MM.1S (cell line): ENCODE data around the gene PLEKHO1.

Experiments used
- DNase-seq: peaks from one replicate; pipeline ENCODE4 v3.0.0-alpha.2; 2015
- H2AFZ ChIP-seq: fragments of 300-600 bp; sonication (generic); 2 replicates; pipeline ENCODE4 v1.6.0; 2016; ENCODE audit warnings: antibody characterized with exemption, low read length
- H3F3A ChIP-seq: fragments of 300-600 bp; sonication (generic); 2 replicates; pipeline ENCODE4 v1.6.1; 2016; ENCODE audit warnings: mild to moderate bottlenecking, antibody characterized with exemption, low read length, moderate library complexity, mixed read lengths; ENCODE audit not compliant: insufficient read depth
- H3K27ac ChIP-seq: fragments of 300-600 bp; sonication (generic); 2 replicates; pipeline ENCODE4 v1.5.1; 2016; ENCODE audit warnings: mild to moderate bottlenecking, low read length
- H3K27me3 ChIP-seq: fragments of 300-600 bp; sonication (generic); replicated peaks from 2 replicates; pipeline ENCODE4 v1.6.0; 2016; ENCODE audit warnings: low read length; ENCODE audit not compliant: insufficient read depth
- H3K36me3 ChIP-seq: fragments of 300-600 bp; sonication (generic); replicated peaks from 2 replicates; pipeline ENCODE4 v1.6.1; 2016; ENCODE audit warnings: mild to moderate bottlenecking, low read length, mixed read lengths; ENCODE audit not compliant: insufficient read depth
- H3K4me1 ChIP-seq: fragments of 300-600 bp; sonication (generic); 2 replicates; pipeline ENCODE4 v1.6.1; 2016; ENCODE audit warnings: low read length, mixed read lengths
- H3K4me2 ChIP-seq: fragments of 300-600 bp; sonication (generic); 2 replicates; pipeline ENCODE4 v1.6.0; 2016; ENCODE audit warnings: low read depth, low read length
- H3K4me3 ChIP-seq: fragments of 300-600 bp; sonication (generic); 2 replicates; pipeline ENCODE4 v1.5.1; 2016; ENCODE audit warnings: low read length, mixed read lengths
- H3K79me2 ChIP-seq: fragments of 300-600 bp; sonication (generic); 2 replicates; pipeline ENCODE4 v1.6.1; 2016; ENCODE audit warnings: mixed run types, low read length, mixed read lengths
- H3K9ac ChIP-seq: fragments of 300-600 bp; sonication (generic); 2 replicates; pipeline ENCODE4 v1.6.1; 2016; ENCODE audit warnings: low read length, mixed read lengths
- H3K9me2 ChIP-seq: fragments of 300-600 bp; sonication (generic); replicated peaks from 2 replicates; pipeline ENCODE4 v1.6.1; 2016; ENCODE audit warnings: mild to moderate bottlenecking, low read length, mixed read lengths; ENCODE audit not compliant: insufficient read depth
- H3K9me3 ChIP-seq: fragments of 300-600 bp; sonication (generic); replicated peaks from 2 replicates; pipeline ENCODE4 v1.6.1; 2016; ENCODE audit warnings: mild to moderate bottlenecking, low read length, mixed read lengths; ENCODE audit not compliant: insufficient read depth
- H4K20me1 ChIP-seq: fragments of 300-600 bp; sonication (generic); 2 replicates; pipeline ENCODE4 v1.6.1; 2016; ENCODE audit warnings: mild to moderate bottlenecking, low read length, moderate library complexity, mixed read lengths; ENCODE audit not compliant: insufficient read depth
- EZH2 ChIP-seq: fragments of 300-600 bp; sonication (generic); optimal IDR thresholded peaks from 2 replicates; pipeline ENCODE3; 2017; ENCODE audit warnings: low read depth, mild to moderate bottlenecking, antibody characterized with exemption, low read length, mixed read lengths
- EZH2phosphoT487 ChIP-seq: fragments of 300-600 bp; sonication (generic); IDR thresholded peaks from 2 replicates; pipeline ENCODE4 v1.6.1; 2018; ENCODE audit warnings: antibody characterized with exemption, low read length
- TF ChIP-seq, protein P1 (sequence below): fragments of 300-600 bp; sonication (generic); IDR thresholded peaks from 2 replicates; pipeline ENCODE4 v1.5.1; 2016; ENCODE audit warnings: antibody characterized with exemption, low read length, mixed read lengths

Gene PLEKHO1

DNA sequence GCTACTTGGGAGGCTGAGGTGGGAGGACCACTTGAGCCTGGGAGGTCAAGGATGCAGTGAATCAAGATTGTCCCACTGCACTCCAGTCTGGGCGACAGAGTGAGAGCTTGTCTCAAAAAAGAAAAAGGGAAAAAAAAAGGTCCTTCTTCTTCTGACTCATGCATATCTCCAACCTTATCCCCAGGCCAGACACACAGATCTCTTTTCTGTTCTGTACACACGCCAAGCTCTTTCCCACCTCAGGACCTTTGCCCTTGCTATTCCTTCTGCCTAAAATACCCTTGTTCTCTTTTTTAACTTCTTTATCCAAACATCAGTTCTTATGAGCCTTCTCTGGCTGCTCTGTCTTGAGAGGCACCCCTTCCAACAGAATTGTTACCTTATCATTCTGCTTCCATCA lies 22.1 kb downstream of the PLEKHO1 start:
- Histone ChIP-seq H3K9me3 (no peaks in the 10 kb centered on the region), H3K27me3 (no peaks in the 10 kb centered on the region), H3K4me2 (no peak overlapping the region), H3K9ac (no peak overlapping the region), H2AFZ (no peak overlapping the region), H3K79me2 (no peaks in the 10 kb centered on the region), H3F3A (no peaks in the 10 kb centered on the region), H3K4me3 (no peak overlapping the region), H4K20me1 (no peaks in the 10 kb centered on the region), H3K4me1 (no peaks in the 10 kb centered on the region), H3K9me2 (no peaks in the 10 kb centered on the region), H3K36me3 (no peaks in the 10 kb centered on the region), H3K27ac (no peak overlapping the region)
- TF ChIP-seq EZH2 = no peak
- TF ChIP-seq EZH2phosphoT487 = no peak
- TF ChIP-seq, protein P1, sequence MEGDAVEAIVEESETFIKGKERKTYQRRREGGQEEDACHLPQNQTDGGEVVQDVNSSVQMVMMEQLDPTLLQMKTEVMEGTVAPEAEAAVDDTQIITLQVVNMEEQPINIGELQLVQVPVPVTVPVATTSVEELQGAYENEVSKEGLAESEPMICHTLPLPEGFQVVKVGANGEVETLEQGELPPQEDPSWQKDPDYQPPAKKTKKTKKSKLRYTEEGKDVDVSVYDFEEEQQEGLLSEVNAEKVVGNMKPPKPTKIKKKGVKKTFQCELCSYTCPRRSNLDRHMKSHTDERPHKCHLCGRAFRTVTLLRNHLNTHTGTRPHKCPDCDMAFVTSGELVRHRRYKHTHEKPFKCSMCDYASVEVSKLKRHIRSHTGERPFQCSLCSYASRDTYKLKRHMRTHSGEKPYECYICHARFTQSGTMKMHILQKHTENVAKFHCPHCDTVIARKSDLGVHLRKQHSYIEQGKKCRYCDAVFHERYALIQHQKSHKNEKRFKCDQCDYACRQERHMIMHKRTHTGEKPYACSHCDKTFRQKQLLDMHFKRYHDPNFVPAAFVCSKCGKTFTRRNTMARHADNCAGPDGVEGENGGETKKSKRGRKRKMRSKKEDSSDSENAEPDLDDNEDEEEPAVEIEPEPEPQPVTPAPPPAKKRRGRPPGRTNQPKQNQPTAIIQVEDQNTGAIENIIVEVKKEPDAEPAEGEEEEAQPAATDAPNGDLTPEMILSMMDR = no peak
- no peak for DNase-seq

DNA sequence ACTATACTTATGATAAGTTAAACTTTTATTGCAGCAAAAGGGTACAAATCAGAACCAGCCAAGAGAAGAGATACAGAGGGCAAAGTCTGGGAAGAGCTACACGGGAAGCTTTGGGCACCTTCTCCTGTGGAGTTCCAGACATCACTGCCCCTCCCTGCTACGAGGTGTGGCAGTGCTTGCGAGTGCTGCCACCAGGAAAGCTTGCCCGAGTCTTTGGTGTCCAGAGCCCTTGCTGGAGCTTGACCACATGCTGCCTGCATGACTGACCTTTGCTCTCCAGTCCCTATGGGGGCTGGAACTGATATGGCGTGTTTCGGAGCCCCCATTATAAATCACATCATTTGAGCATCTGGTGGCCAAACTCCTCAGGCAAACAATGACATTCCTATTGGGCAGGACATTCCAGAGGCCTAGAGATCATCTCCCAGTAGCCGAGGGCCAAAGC lies 23.4 kb downstream of the PLEKHO1 start:
- Histone ChIP-seq H2AFZ (no peak overlapping the region), H3K27ac (no peak overlapping the region)

DNA sequence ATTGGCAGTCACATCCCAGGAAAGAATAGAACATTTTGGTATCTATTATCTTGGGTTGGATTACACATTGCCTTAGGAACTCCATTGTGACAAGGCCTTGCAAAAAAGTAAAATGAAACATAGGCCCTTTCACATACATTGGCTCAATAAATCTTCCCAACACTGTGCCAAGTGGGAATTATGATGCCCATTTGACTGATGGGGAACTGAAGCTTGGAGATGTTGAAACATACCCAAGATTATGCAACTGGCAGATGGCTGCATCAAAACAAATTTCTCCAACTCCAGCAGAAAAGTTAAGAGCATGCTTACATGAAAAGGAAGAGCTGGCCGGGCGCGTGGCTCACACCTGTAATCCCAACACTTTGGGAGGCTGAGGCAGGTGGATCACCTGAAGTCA lies 26.9 kb downstream of the PLEKHO1 start:
- H4K20me1 ChIP-seq = no peaks in the 10 kb centered on the region
- no peaks in the 10 kb centered on the region for H3K36me3 ChIP-seq
- H3K4me1 ChIP-seq = no peaks in the 10 kb centered on the region
- no peak overlapping the region for H3K4me3 ChIP-seq
- TF ChIP-seq EZH2phosphoT487 (no peak), EZH2 (no peak)
- TF ChIP-seq, protein P1 = no peak
- no peaks in the 10 kb centered on the region for H3K9me3 ChIP-seq
- H2AFZ ChIP-seq = no peak overlapping the region
- H3K79me2 ChIP-seq = no peaks in the 10 kb centered on the region
- no peak overlapping the region for H3K27ac ChIP-seq
- H3K9ac ChIP-seq = no peak overlapping the region
- H3K27me3 ChIP-seq = no peaks in the 10 kb centered on the region
- H3K4me2 ChIP-seq = no peak overlapping the region
- H3K9me2 ChIP-seq = no peaks in the 10 kb centered on the region
- no peaks in the 10 kb centered on the region for H3F3A ChIP-seq
- DNase-seq = no peak

More for the DNA sequence above, 23.4 kb downstream of the PLEKHO1 start:
- DNase-seq = no peak
- H3K9me2 ChIP-seq = no peaks in the 10 kb centered on the region
- no peaks in the 10 kb centered on the region for H3F3A ChIP-seq
- H3K4me3 ChIP-seq = no peak overlapping the region
- no peak overlapping the region for H3K9ac ChIP-seq
- no peaks in the 10 kb centered on the region for H3K79me2 ChIP-seq
- no peaks in the 10 kb centered on the region for H3K4me1 ChIP-seq
- TF ChIP-seq, protein P1 = no peak
- TF ChIP-seq EZH2 (no peak), EZH2phosphoT487 (no peak)
- no peaks in the 10 kb centered on the region for H3K27me3 ChIP-seq
- H3K9me3 ChIP-seq = no peaks in the 10 kb centered on the region
- no peaks in the 10 kb centered on the region for H4K20me1 ChIP-seq
- H3K36me3 ChIP-seq = no peaks in the 10 kb centered on the region
- H3K4me2 ChIP-seq = no peak overlapping the region
